HG02678 (cell line): ENCODE data around the gene SCYGR5.
"Not testable (repeated sequence)": the region's sequence is repeated elsewhere in the genome, so short reads cannot be mapped to it uniquely, and the experiment has no call there.

Experiments
- ATAC-seq: cut with Tn5 transposase; IDR thresholded peaks from one replicate; pipeline ENCODE4 v1.9.1; 2021; ENCODE audit warnings: mild to moderate bottlenecking, moderate library complexity; ENCODE audit not compliant: unreplicated experiment

The SCYGR5 gene

GRCh38 chr2:227666631-227667170, at the start of gene SCYGR5:
Gene SCYGR5 (plus strand): TSS chr2:227666804. CDS start chr2:227666804, 0 bp downstream.
- ATAC-seq = not testable (repeated sequence)

- no peak for ATAC-seq
These were observed 49.0 kb upstream of the SCYGR5 start, which contains the start of gene SCYGR4 for GRCh38 chr2:227617316-227618230. Gene SCYGR4 (plus strand): TSS chr2:227617498. CDS start chr2:227617498, 0 bp downstream.

GRCh38 chr2:227623226-227623625, 43.4 kb upstream of the SCYGR5 start:
- no peak for ATAC-seq

- ATAC-seq = no peak
These were observed 41.2 kb upstream of the SCYGR5 start for GRCh38 chr2:227625420-227625819.

GRCh38 chr2:227626580-227627151, 39.9 kb upstream of the SCYGR5 start:
- ATAC-seq = no peak

GRCh38 chr2:227627769-227628168, 38.8 kb upstream of the SCYGR5 start:
- peak; percentile 88 for ATAC-seq

GRCh38 chr2:227629435-227629834, 37.2 kb upstream of the SCYGR5 start:
- no peak for ATAC-seq

GRCh38 chr2:227630322-227630721, 36.3 kb upstream of the SCYGR5 start:
- ATAC-seq = no peak

- ATAC-seq = no peak
These were observed 33.8 kb upstream of the SCYGR5 start for GRCh38 chr2:227632827-227633226.

GRCh38 chr2:227634201-227634600, 32.4 kb upstream of the SCYGR5 start:
- no peak for ATAC-seq

GRCh38 chr2:227642656-227643055, 23.9 kb upstream of the SCYGR5 start:
- ATAC-seq = no peak

GRCh38 chr2:227643990-227644551, 22.5 kb upstream of the SCYGR5 start:
- no peak for ATAC-seq

- ATAC-seq = no peak
These were observed 13.2 kb upstream of the SCYGR5 start for GRCh38 chr2:227653419-227653818.

GRCh38 chr2:227654426-227654825, 12.2 kb upstream of the SCYGR5 start:
- ATAC-seq = no peak

GRCh38 chr2:227655454-227655853, 11.2 kb upstream of the SCYGR5 start:
- no peak for ATAC-seq

GRCh38 chr2:227657199-227657845, 9.3 kb upstream of the SCYGR5 start:
- no peak for ATAC-seq

GRCh38 chr2:227661025-227661649, 5.5 kb upstream of the SCYGR5 start:
- ATAC-seq = no peak

- no peak for ATAC-seq
These were observed 4.8 kb upstream of the SCYGR5 start for GRCh38 chr2:227661827-227662226.

- no peak for ATAC-seq
These were observed 1.2 kb upstream of the SCYGR5 start for GRCh38 chr2:227665189-227665940.
